Measurements from ENCODE around the gene DFFB.

The DFFB gene

DNA sequence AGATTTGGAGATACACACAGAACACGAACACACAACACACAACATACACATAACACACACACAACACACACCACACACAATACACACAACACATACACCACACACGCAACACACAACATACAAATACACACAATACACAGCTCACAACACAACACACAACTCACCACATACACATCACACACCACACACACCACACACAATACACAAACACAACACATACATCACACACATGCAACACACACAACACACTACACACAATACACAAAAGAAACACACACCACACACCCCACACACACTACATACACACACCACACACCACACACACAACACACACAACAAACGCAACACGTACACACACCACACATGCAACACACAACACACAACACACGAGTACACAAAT is 71.8 kb downstream of the DFFB start:
- DNase-seq = no peak

DNA sequence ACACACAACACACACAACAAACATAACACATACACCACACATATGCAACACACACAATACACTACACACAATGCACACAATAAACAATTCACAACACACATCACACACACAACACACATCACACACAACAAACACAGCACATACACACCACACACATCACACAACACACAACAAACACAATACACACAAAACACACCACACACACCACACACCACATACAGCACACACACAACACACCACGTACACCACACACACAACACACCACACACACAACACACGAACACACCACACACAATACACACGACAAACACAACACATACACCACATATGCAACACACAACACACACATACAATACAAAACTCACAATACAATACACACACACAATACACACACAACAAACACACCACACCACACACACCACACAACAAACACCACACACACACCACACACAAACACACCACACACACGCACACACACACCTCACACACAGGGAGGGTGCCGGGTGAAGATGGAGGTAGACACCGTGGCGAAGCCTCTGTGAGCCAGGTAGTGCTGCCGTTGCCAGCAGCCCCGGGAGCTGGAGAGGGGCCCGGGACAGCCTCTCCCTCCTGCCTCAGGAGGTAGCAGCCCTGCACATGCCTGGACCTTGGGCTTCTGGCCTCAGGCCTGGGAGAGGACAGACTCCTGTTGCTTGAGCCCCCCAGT is 73.2 kb downstream of the DFFB start:
- DNase-seq = no peak

DNA sequence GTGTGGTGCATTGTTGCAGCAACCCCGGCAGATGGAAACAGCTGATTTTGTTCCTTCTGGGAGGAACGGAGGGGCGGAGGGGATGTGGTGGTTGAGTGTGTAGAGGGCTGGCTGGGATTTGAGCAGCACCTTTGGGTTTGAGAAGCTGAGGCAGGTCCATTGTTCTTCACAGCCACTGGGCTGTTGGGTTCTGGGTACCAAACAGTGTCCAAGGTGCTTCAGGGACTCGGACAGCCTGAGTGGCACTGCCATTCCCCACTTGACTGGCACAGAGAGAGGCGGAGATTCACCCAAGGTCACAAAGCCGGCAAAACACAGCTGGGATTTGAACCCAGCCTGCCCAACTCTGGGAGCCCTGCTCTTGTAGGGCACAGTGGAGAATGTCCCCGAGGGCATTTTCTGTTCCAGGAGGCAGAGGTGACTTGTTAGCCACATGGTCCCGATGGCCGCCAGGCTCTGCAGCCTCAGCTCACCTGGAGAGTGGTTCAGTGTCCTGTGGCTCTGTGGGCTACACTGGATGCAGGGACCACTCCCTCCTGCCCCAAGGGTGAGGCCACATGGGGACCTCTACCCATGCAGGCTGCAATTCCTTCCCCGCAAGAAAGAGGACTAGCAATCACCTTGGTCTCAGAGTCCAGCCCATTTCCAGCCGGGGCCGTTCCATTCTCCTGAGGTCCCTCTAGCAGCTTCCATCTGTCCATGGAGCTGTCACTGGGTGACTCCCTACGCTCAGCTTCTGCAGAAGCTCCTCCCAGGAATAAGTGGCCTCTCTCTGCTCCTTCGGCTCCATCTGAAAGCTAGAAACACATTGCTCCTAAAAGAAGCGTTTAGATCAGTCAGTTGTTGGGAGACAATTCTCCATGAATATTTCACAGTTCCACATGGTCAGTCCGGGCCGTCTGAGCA is 74.0 kb downstream of the DFFB start:
- no peak for DNase-seq

DNA sequence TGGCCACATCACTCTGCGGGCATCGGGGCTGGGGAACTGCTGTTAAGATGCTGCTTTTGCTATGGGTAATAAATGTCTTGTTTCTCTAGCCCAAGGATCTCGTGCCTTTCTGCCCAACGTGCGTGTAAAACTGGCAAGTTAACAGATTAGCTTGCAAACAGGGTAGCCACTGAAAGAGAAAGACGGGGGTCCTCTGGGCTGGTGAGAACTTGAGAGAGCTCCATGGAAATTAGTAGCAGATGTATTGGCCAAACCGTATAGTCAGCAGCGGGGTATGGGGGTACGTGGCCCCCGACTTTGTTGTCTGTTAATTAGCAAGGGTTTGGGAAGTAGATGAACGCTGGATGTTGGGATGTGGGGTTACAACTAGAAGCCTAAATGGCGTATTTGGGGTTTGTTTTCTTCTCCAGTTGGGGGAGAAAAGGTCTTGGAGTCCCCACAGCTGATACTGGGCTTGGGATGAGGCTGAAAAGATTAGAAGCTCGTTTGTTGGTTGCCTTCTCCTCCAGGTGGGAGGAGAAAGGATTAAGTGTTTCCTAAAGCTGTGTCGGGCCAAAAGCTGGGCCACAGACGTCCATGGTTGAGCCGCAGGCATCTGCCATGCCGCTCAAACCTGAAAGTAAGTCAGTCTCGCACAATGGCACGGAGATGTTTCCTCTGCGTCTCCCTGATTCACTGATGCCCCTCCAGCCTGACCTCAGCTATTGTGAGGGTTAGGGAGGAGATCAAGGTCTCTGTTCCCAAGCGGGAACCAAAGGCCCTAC is 75.1 kb downstream of the DFFB start:
- DNase-seq = no peak
